ENCODE data around the gene CTTN. TPM values are rescaled to one million over a fixed set of nuclear protein-coding genes. Genes with fewer than 3 reads are reported as not detected.

Gene CTTN
- under 1 TPM; 0.39 to 0.83 TPM for total RNA-seq

GRCh38 chr11:70397983-70398833 is at the start of gene CTTN:
TSS of gene CTTN (plus strand) at chr11:70398529. CDS start at chr11:70407298, 8,769 bp downstream.

Other genes starting within 250 kb of the CTTN start
- gene FADD, start 195.2 kb upstream of the CTTN start, total RNA-seq: 10 to 100 TPM; 33.1 to 34.0 TPM
- gene PPFIA1, start 127.8 kb upstream of the CTTN start, total RNA-seq: 10 to 100 TPM; 29.3 to 32.2 TPM